Kidney (tissue), 14 donors: ENCODE data around the gene KRT78. TPM values are rescaled to one million over a fixed set of nuclear protein-coding genes. Genes with fewer than 3 reads are reported as not detected.

Source experiments
- DNase-seq, 5 donors: peaks; one replicate each; pipeline ENCODE4 v3.0.0-alpha.2; 2013 to 2020
- FAIRE-seq: peaks from 2 replicates; lab custom pipeline; 2012; peaks lifted over from hg19 to GRCh38; lab: Jason Lieb, UNC
- H3K27ac ChIP-seq, 2 donors: one replicate each; pipeline ENCODE4 v1.7.0; 2013; ENCODE audit warnings: low read depth in 2 of 2, low read length in 2 of 2, inconsistent platforms in 1 of 2
- H3K27me3 ChIP-seq: one replicate; pipeline ENCODE4 v1.7.1; 2013; ENCODE audit warnings: low read length, inconsistent platforms; ENCODE audit not compliant: control insufficient read depth, insufficient read depth
- H3K36me3 ChIP-seq, 3 donors: one replicate each; pipeline versions ENCODE4 v1.7.0 to v1.7.1; 2013; ENCODE audit warnings: low read length in 3 of 3, control low read depth in 1 of 3, inconsistent platforms in 1 of 3; ENCODE audit not compliant: insufficient read depth in 3 of 3, control insufficient read depth in 2 of 3
- H3K4me1 ChIP-seq, 3 donors: one replicate each; pipeline versions ENCODE4 v1.7.0 to v1.7.1; 2013; ENCODE audit warnings: low read length in 3 of 3, inconsistent platforms in 1 of 3, low read depth in 1 of 3; ENCODE audit not compliant: control insufficient read depth in 2 of 3, insufficient read depth in 2 of 3
- H3K4me3 ChIP-seq, 3 donors: one replicate each; pipeline versions ENCODE4 v1.7.0 to v1.8.1; 2013; ENCODE audit warnings: low read length in 3 of 3, control low read depth in 1 of 3, inconsistent platforms in 1 of 3
- H3K9ac ChIP-seq, 3 donors: one replicate each; pipeline versions ENCODE4 v1.7.0 to v1.7.1; 2013; ENCODE audit warnings: low read length in 3 of 3, control low read depth in 1 of 3, inconsistent platforms in 1 of 3
- H3K9me3 ChIP-seq, 3 donors: one replicate each; pipeline versions ENCODE4 v1.7.0 to v1.7.1; 2013; ENCODE audit warnings: low read length in 3 of 3, control low read depth in 1 of 3, inconsistent platforms in 1 of 3; ENCODE audit not compliant: control insufficient read depth in 2 of 3, insufficient read depth in 1 of 3
- intact Hi-C: fragments of 100-400 bp; cut with DNase I; formaldehyde crosslinking; loops from one replicate; pipeline ENCODE4 v1.11.1; 2022
- polyA plus RNA-seq: library from polyadenylated mRNA; stranded (reverse); fragments of 350-450 nt; fragmentation: Illumina TruSeq; extraction: RNeasy Lipid Tissue Mini Kit (QIAGEN cat#74804); gene quantifications from one replicate; pipeline ENCODE4 v1.2.3, GENCODE V29; 2014; ENCODE audit warnings: low read depth, low replicate concordance; ENCODE audit not compliant: insufficient read depth
- total RNA-seq: library from RNA; stranded (reverse); fragmentation: NEBNext Ultra II Directional; extraction: Animal tissue kit (Norgen Biotek cat#: 25700); gene quantifications from one replicate; pipeline ENCODE4 v1.2.1, GENCODE V29; 2021
- TF ChIP-seq, protein P1 (sequence below): IDR thresholded peaks from 3 replicates; pipeline ENCODE4 v1.5.1; 2012; ENCODE audit warnings: mild to moderate bottlenecking, moderate library complexity, borderline replicate concordance; ENCODE audit not compliant: insufficient read depth; ENCODE audit errors: extremely low read depth
- donor health status: control.
- donor health status: control.
- donor health status: control.
- donor health status: control.
- donor health status: control.
- donor health status: DM: yes; HTN: yes; CAD: no.
- donor health status: Normal renal cell carcinoma (clear cell type).

The KRT78 gene
- total and polyA plus RNA-seq, 2 donors from 2014 or later, result not detected

DNA sequence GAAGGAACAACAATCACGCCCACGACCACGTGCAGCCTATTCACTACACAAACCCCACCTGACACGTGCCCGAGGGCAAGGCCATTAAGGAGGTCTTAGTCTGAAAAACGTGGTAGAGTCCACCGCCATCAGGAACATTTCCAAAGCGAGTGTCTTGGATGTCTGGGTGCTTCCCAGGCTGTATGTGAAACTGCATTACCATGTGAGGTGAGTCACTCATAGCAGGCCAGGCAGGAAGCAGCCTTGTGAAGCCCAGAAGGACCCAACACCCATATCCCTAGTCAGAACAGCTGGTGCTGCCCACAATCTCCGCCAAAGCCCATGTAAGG lies 11.4 kb downstream of the KRT78 start:
- Histone ChIP-seq H3K9me3 (no peaks in the 10 kb centered on the region), H3K27ac (no peak overlapping the region), H3K27me3 (no peaks in the 10 kb centered on the region), H3K4me1 (no peaks in the 10 kb centered on the region), H3K4me3 (no peak overlapping the region), H3K36me3 (no peaks in the 10 kb centered on the region), H3K9ac (no peak overlapping the region)
- TF ChIP-seq, protein P1, sequence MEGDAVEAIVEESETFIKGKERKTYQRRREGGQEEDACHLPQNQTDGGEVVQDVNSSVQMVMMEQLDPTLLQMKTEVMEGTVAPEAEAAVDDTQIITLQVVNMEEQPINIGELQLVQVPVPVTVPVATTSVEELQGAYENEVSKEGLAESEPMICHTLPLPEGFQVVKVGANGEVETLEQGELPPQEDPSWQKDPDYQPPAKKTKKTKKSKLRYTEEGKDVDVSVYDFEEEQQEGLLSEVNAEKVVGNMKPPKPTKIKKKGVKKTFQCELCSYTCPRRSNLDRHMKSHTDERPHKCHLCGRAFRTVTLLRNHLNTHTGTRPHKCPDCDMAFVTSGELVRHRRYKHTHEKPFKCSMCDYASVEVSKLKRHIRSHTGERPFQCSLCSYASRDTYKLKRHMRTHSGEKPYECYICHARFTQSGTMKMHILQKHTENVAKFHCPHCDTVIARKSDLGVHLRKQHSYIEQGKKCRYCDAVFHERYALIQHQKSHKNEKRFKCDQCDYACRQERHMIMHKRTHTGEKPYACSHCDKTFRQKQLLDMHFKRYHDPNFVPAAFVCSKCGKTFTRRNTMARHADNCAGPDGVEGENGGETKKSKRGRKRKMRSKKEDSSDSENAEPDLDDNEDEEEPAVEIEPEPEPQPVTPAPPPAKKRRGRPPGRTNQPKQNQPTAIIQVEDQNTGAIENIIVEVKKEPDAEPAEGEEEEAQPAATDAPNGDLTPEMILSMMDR, result no peak
- DNase-seq (no peak), FAIRE-seq (no peak)
- intact Hi-C loops, result no loop called here

DNA sequence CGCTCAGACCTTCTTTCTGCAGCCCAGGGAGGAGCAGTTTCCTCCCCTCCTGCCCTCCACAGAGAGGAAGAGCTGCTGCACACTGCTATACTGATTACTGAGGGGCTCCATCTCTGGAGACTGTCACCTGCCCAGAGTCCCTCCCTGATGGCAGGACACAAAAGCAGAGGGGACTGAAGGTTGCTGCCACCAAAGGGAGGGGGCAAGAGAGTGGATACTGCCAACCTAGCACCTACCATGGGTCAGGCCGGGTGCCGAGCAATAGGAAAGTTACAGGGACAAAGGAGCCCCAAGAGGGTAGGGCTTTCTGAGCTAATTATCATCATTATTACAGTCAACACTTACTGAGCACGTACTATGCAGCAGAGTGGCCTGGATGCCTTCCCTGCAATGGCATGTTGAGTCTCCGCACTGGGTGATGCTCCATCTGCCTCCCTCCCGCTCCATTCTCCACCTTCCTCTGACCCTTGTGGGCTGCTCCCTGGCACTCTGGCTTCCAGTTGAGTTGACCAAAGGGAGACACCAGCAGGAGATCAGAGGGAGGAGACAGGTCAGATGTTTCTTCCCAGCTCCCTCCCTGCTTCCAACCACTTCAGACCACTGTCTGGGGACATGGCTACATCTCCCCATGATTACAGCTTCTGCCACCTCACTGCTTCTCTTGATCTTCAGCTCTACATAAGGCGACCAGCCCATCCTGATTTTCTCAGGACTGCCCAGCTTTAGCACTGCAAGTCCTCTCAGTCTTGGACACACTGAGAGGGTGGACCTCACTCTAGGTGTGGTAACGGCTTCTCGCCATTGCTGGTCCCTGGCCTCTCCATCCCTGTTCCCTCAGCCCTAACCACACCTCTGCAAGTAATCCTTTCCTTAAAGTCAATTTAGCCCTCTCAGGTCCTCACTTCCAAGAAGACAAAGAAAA lies 12.0 kb downstream of the KRT78 start:
- Histone ChIP-seq H3K36me3 (no peaks in the 10 kb centered on the region), H3K4me3 (no peak overlapping the region), H3K27me3 (no peaks in the 10 kb centered on the region), H3K27ac (no peak overlapping the region), H3K9ac (no peak overlapping the region), H3K4me1 (no peaks in the 10 kb centered on the region), H3K9me3 (no peaks in the 10 kb centered on the region)
- FAIRE-seq, result no peak
- no peak for DNase-seq
- intact Hi-C loops, result no loop called here
- TF ChIP-seq, protein P1, result no peak

DNA sequence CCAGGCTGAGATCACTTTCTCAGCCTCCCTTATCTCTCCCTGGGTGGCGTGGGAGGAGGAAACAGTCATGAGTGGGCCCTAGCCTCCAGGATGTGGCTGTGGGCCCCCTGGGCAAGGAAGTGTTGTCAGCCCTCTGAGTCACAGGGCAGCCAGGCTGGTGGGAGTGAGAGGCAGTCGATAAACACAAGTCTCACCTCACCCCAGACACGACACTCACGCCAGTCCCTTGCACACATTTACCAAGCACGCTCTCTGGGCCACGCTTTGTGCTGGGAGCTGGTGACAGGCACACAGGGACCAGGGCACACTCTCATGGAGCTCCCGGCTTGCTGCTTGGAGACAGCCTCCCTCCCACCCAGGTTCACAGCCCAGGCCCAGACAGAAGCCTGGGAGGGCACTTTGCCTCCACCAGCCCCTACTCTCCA lies 12.7 kb downstream of the KRT78 start:
- DNase-seq (no peak), FAIRE-seq (no peak)
- Histone ChIP-seq H3K27me3 (no peaks in the 10 kb centered on the region), H3K4me1 (no peaks in the 10 kb centered on the region), H3K4me3 (no peak overlapping the region), H3K9me3 (no peaks in the 10 kb centered on the region), H3K9ac (no peak overlapping the region), H3K36me3 (no peaks in the 10 kb centered on the region), H3K27ac (no peak overlapping the region)
- TF ChIP-seq, protein P1, result no peak
- intact Hi-C loops, result no loop called here
